NB4 (cell line): ENCODE results near the gene HS3ST3B1.

ENCODE experiments used
- DNase-seq: peaks from one replicate; pipeline ENCODE4 v3.0.0; 2010; ENCODE audit warnings: low read depth
- H3K4me3 ChIP-seq: one replicate; pipeline ENCODE4 v1.5.1; 2011; ENCODE audit warnings: mild to moderate bottlenecking, low read depth, low read length, moderate library complexity
- MYC ChIP-seq: IDR thresholded peaks from 2 replicates; pipeline ENCODE4 v1.6.1; 2011; ENCODE audit warnings: low read depth, low read length
- POLR2A ChIP-seq: IDR thresholded peaks from 2 replicates; pipeline ENCODE4 v1.6.1; 2011; ENCODE audit warnings: mild to moderate bottlenecking; ENCODE audit not compliant: insufficient read length; ENCODE audit errors: extremely low read depth
- TF ChIP-seq, protein P1 (sequence below): IDR thresholded peaks from 2 replicates; pipeline ENCODE4 v1.6.1; 2011; ENCODE audit warnings: low read depth, low read length
- TF ChIP-seq, protein P2 (sequence below): IDR thresholded peaks from one replicate; pipeline ENCODE4 v1.5.1; 2012; ENCODE audit warnings: low read depth, low read length

The HS3ST3B1 gene

DNA sequence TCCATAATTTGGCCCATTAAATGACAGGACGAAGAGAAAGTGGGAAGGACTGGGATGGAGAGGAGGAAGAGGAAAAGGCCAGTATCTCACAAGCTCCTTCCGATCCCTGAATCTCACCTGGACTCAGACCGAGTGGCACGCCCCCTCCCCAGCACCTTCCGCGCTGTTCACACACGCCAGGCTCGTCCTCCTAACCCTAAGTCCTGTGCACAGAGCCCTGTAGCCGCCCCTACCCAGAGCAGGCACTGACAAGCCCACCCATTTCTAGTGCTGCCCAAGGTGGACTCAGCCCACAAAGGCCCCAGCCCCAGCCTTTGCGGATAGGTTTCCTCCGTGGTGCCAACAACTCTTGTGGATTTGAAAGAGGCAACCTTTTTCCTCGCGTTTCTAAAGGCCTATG is 9.2 kb downstream of the HS3ST3B1 start:
- H3K4me3 ChIP-seq, result no peak overlapping the region
- DNase-seq, result no peak
- TF ChIP-seq, protein P1, sequence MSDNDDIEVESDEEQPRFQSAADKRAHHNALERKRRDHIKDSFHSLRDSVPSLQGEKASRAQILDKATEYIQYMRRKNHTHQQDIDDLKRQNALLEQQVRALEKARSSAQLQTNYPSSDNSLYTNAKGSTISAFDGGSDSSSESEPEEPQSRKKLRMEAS, result no peak
- TF ChIP-seq POLR2A (no peak), MYC (no peak)
- TF ChIP-seq, protein P2, sequence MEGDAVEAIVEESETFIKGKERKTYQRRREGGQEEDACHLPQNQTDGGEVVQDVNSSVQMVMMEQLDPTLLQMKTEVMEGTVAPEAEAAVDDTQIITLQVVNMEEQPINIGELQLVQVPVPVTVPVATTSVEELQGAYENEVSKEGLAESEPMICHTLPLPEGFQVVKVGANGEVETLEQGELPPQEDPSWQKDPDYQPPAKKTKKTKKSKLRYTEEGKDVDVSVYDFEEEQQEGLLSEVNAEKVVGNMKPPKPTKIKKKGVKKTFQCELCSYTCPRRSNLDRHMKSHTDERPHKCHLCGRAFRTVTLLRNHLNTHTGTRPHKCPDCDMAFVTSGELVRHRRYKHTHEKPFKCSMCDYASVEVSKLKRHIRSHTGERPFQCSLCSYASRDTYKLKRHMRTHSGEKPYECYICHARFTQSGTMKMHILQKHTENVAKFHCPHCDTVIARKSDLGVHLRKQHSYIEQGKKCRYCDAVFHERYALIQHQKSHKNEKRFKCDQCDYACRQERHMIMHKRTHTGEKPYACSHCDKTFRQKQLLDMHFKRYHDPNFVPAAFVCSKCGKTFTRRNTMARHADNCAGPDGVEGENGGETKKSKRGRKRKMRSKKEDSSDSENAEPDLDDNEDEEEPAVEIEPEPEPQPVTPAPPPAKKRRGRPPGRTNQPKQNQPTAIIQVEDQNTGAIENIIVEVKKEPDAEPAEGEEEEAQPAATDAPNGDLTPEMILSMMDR, result no peak

DNA sequence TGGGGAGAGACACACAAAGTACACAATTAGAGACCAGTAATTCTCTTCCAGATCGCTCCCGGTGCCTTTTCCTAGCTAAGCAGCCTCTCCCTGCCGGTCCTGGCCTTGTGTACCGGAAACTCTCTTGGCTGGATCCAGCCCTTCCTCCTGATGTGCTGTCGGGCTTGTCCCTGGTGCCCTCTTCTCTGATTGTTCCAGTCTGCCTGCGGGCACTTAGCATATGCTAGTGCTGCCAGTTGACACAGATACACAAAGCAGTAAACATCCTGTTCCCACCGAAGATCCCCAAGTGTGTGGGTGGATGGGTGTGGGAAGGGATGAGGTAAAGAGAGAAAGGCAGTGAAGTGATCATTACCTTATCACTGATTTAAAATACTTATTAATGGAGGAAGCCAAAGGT is 9.7 kb downstream of the HS3ST3B1 start:
- TF ChIP-seq POLR2A (no peak), MYC (no peak)
- TF ChIP-seq, protein P1, result no peak
- TF ChIP-seq, protein P2, result no peak
- H3K4me3 ChIP-seq, result no peak overlapping the region
- no peak for DNase-seq

DNA sequence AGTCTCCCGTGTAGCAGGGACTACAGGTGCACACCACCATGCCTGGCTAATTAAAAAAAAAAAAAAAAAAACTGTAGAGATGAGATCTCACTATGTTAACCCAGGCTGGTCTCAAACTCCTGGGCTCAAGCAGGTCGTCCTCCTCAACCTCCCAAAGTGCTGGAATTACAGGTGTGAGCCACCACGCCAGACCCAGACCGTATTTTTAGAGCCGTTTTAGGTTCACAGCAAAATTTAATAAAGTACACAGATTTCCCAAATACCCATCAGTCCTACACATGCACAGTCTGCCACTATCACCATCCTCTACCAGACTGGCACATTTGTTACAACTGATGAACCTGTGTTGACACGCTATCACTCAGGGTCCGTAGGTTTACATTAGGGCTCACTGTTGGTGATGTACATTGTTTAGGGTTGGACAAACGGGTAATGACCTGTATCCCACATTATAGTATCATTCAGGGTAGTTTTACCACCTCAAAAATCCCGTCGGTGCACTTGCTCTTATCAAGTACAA is 10.4 kb downstream of the HS3ST3B1 start:
- TF ChIP-seq, protein P1, result no peak
- TF ChIP-seq MYC (no peak), POLR2A (no peak)
- TF ChIP-seq, protein P2, result no peak
- no peak for DNase-seq
- H3K4me3 ChIP-seq, result no peak overlapping the region

DNA sequence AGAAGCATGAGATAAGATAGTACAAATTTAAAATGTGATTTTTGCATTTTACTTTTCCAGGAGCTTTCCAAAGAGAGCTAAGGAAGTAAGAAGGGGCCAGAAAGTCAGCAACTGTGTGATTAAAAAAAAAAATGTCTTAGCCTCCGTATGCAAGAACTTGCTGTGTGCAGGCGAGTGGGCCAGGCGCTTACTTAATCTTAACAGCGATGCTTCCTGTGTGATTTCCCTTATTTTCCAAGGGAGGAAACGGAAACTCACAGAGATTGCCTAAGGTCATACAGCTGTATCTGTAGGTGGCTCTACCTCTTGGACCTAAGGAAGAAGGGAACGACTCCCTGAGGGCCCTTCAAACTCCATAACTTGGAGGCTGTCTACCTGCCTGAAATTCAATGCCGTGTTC is 11.1 kb downstream of the HS3ST3B1 start:
- H3K4me3 ChIP-seq, result no peak overlapping the region
- TF ChIP-seq MYC (no peak), POLR2A (no peak)
- TF ChIP-seq, protein P2, result no peak
- TF ChIP-seq, protein P1, result no peak
- DNase-seq, result no peak

DNA sequence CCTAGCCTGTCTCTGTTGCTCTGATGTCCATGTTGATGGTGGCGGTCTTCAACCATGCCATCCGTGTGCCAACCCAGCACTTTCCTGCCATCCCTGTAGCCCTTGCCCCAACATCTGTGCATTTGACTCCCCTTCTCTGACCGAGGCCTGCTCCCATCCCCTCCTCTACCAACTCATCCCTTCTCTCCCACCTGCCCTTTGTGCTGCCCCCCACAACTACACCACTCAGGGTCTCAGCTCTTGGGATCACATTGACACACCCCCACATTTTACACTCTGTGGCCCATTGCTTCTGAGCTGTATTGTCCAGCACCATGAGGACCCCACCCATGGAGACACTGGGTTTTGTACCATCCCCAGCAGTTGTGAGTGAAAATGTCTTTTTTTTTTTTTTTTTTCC is 11.6 kb downstream of the HS3ST3B1 start:
- TF ChIP-seq POLR2A (no peak), MYC (no peak)
- TF ChIP-seq, protein P2, result no peak
- TF ChIP-seq, protein P1, result no peak
- no peak for DNase-seq
- H3K4me3 ChIP-seq, result no peak overlapping the region

DNA sequence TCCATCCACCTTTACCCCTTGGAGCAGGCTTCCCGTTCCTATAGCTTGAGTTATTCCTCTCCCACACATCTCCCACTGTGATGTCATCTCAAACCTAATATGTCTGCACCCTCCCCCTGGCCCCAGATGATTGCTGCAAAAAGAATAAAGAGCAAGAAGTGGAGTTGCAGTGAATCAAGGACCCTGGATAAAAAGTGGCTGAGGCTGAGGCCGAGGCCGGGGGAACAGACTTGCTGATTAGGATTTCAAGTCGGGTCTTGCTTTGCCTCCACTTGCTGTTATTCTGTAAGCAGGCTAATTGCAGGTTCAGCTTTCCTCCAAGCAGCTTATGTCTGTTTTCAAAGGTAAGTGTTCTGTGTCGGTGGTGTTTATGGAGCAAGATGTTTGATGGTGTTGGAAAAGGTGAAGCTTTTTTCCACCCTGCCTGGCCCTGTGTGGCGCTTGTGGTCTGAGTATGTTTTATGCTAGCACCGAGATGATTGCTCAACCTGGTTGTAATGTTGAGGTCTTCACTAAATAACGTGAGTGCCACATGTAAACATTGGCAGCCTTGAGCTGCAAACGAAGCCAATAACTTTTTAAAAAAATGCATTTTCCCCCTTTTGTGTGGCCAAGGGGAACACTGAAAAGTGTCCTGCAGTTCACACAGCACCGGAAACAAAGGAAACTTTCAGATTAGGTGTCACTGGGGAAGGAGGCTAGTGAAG is 15.4 kb downstream of the HS3ST3B1 start:
- peak; percentile 43 for DNase-seq
- no peak overlapping the region for H3K4me3 ChIP-seq
- TF ChIP-seq, protein P2, result no peak
- no peak for TF ChIP-seq POLR2A
- TF ChIP-seq MYC, result no peak
- TF ChIP-seq, protein P1, result peak; percentile 52
